SH-SY5Y (cell line): Measurements from ENCODE around the gene SEC62.

Experiments
- GATA2 ChIP-seq: IDR thresholded peaks from 2 replicates; pipeline ENCODE4 v1.6.1; 2011; ENCODE audit warnings: mild to moderate bottlenecking, low read depth, low read length
- GATA3 ChIP-seq: IDR thresholded peaks from 2 replicates; pipeline ENCODE4 v1.6.1; 2011; ENCODE audit warnings: low read depth, mild to moderate bottlenecking, low read length, moderate library complexity

GRCh38 chr3:169998668-169999131 lies 32.1 kb downstream of the SEC62 start:
- TF ChIP-seq GATA2 (no peak), GATA3 (no peak)
